Activated CD8-positive, alpha-beta memory T cell treated with anti-CD3 and anti-CD28 coated beads for 48 hours (primary cell): Measurements from ENCODE around the gene CCT8.

ENCODE experiments used
- DNase-seq, 3 experiments: peaks; one replicate each; pipeline ENCODE4 v3.0.0-alpha.2; 2020; ENCODE audit warnings: low read depth in 2 of 3, low spot score in 2 of 3

The CCT8 gene

GRCh38 chr21:29073222-29074006 is at the start of gene CCT8:
Gene CCT8, minus strand, starts transcription at chr21:29073648. Its CDS starts 58 bp downstream, at chr21:29073590.
- DNase-seq: peak; percentile 90 to 96 (median 95)

GRCh38 chr21:29121759-29122158 is 48.3 kb upstream of the CCT8 start:
- no peak for DNase-seq

GRCh38 chr21:29117372-29117955 is 44.0 kb upstream of the CCT8 start:
- no peak for DNase-seq

DNA sequence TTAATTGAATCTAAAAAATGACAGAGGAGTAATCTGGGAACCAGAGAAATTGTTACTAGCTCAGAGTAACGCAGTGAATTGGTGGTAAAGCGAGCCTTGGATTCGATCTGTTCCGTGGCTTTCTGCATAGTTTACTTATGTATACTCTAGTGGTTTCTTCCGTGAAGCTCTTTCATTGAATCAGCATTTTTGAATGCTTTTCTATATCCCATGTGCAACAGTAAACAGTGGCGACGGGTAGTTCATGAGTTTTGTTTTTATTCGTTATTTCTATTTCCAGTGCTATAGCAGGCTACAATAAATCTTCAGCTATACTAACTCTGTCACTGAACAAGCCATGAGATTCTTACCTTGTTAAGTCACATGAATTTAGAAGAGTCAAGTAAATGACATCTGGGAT is 42.5 kb upstream of the CCT8 start:
- no peak for DNase-seq

GRCh38 chr21:29114765-29115500 is 41.5 kb upstream of the CCT8 start:
- DNase-seq: no peak

DNA sequence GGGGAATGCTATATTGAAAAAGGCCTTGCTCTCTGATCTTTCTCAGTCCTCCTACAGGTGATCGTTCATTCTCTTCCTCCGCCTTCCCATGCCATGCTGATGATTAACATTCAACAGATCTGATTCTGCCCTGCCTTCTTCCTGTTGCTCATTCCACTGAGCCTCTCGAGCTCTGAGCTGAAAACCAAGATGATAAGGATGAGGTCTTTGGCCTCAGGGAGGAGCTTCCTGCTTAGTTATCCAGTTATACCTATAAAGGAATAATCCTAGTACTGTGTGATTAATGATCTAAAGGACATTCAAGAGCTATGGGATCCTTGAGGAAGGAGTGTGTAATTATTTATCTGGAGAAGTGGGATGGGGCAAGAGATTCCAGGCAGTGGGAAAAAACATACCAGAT is 31.8 kb upstream of the CCT8 start:
- DNase-seq: no peak

GRCh38 chr21:29104239-29104708 is 30.8 kb upstream of the CCT8 start:
- no peak for DNase-seq

DNA sequence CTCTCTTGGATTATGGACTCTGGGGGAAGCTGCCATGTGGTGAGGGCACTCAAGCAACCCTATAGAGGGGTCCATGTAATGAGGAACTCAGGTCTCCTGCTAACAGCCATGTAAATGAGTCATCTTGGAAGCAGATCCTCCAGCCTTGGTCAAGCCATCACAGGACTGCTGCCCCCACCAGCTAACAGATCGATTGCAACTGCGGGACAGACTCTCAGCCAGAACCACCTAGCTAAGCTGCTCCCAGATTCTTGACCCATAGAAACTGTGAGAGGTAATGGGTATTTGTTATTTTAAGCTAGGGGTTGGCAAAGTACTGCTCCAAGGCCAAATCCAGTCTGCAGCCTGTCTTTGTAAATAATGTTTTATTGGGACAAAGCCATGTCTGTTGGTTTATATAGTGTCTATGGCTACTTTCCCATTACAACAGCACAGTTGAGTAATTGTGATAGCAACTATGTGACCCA is 29.4 kb upstream of the CCT8 start:
- DNase-seq: no peak

GRCh38 chr21:29098156-29098555 is 24.7 kb upstream of the CCT8 start:
- no peak for DNase-seq

GRCh38 chr21:29096218-29097015 is 23.0 kb upstream of the CCT8 start:
- no peak for DNase-seq

GRCh38 chr21:29092102-29092959 is 18.9 kb upstream of the CCT8 start:
- no peak for DNase-seq

GRCh38 chr21:29091033-29091432 is 17.6 kb upstream of the CCT8 start:
- no peak for DNase-seq

DNA sequence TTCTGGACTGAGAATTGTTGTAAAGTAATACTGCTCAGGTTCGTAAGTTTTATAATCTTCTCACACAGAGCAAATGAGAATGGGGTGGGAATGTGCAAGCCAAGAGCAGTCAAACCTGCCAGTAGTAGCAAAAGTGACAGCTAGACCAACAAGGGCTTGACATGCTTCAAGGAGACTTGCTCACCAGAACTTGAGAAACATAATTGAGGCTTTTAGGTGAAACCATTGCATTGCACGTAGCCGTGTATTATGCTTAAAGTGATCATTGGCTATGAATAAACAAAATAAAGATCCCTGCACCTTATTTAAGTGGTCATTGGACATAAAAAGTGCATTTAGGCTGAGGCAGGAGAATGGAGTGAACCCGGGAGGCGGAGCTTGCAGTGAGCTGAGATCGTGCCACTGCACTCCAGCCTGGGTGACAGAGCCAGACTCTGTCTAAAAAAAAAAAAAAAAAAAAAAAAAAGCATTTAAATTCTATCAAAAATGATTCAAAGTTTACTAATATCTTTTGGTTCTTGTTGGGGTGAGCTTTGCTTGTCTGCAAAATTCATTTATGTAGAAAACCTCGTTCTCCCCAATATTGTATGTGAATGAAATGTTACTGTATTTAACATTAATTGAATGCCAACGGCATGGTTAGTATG is 11.8 kb upstream of the CCT8 start:
- no peak for DNase-seq

DNA sequence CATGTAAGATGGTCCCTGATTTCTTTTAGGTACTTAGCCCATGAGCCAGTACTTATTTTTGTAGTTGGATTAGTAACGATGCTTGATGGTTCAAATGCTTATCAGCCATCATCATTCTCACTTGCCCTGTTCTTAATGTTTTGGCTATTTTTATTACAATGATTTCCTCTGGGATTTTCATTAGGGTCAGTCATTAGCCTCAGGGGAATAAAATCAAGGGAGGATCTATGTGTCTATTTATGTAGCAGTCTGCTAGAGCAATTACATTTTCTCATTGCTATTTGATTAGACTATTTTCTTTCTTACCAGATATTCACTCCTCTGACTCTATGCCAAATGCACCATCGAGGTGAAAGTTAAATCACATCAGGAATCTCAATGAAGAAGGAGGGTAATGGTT is 10.9 kb upstream of the CCT8 start:
- no peak for DNase-seq

GRCh38 chr21:29083306-29083705 is 9.9 kb upstream of the CCT8 start:
- DNase-seq: no peak

DNA sequence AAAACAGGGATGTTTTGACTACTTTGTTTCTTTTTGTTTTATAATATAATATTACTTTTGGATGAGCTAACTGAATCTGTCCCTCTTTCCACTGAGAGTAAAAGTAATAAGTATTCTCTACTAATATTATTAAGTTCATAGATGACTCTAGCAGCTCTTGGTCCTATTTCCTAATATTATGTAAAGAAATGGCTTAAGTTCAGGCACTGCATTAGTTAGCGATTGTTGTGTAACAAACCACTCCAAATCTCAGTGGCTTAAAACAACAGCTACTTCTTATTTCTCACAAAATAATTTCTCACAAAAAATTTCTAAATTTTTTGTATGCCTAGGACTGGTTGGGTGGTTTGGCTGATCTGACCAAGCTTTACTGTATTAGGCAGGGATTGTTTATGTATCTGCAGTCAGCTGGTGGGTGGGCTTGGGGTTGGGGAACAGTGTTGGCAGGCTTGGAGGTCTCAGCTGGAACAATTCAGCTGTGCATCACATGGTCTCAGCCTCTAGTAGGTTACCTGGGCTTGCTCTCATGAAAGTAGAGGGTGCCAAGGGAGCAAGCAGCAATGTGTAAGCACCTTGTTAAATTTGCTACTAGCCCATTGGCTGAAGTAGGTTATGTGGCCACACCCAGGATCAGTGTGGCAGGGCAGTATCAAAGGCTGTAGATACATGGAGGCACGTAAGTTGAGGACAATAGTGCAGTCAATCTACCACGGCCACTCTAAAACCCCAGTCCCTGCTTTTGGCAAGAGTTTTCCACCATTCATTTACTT is 8.8 kb upstream of the CCT8 start:
- no peak for DNase-seq

GRCh38 chr21:29080454-29080941 is 7.0 kb upstream of the CCT8 start:
- no peak for DNase-seq

DNA sequence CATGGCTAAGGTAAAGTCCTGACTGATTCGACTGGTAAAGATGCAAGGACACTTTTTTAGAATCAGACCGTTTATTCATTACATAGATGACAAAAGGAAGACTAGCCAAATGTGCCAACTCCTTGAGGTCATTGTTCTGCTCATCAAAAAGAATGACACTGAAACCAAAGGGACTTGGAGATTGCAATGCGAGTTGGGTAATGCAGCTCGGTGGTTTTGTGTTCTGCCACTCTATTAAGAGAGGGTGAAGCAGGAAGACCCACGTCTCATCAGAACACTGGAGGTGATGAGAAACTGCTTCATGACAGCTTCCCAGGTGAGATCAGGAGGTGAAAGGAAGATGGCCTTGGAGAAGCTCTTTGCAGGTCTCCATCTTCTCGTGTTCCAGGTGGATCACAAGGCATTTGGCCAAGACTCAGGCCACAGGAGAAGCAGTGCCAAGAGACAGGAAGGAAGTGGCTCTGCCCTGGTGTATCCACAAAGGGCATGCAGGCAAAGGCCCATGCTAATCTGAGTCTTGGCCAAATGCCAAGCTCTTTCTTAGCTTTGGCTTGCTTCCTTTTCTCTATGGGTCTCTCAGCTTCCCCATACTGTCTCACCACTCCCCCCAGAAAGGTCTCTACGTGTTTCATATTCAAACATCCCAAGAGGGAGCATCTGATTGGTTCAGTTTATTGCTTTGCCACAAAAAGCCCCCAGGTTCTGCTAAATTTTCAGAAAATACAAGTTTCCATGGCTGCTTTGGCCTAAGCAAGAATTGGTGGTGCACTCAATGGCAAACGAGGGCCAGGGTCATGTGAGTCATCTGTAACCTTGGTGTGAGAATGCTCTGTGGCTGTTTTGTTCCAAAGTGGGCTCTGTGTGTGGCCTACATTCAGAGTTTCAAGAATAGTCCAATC is 5.7 kb upstream of the CCT8 start:
- no peak for DNase-seq
